ENCODE results near the gene RPL37A.

Gene RPL37A

DNA sequence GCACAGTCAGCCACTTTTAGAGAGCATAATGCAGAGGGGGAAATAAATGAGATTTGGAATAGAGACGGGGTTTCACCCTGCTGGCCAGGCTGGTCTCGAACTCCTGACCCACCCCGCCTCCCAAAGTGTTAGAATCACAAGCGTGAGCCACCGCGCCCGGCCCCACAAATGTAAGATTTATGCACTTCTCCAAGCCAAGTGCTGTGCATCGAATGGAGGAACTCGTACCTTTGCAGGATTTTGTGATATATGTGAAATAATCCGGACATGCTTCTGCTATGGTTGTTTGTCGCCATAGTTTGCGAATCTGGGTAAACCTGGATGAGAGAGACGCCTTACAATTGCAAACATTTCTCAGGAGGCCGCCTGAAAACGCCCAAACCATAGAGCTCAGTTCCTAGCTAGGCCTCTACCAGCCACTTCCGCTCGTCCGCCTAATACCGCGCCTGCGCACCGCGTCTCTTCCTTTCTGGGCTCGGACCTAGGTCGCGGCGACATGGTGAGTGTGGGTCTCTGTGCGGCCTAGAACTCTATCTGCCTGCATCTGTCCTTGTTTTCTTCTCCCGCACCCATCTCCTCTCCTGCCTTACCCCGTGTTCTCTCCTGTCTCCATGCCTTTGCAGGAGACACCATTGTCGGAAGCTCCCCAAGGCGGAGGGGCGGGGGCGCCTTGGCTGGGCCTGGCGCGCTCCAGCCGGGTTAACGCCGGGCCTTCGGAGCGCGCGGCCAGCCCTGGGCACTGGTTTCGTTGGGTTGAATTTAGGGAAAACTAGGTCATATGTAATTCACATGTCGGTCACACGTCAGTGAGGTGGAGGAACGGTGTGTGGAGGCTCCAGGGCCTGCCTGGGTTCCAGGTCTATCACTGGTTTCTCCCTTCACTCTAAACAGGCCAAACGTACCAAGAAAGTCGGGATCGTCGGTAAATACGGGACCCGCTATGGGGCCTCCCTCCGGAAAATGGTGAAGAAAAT is at the start of gene RPL37A:
TSS of gene RPL37A (plus strand) at position 466 of the 974 bp plus-strand sequence. CDS start at position 497, 31 bp downstream.
- Histone ChIP-seq H3K4me3 (ENCODE audit: low read depth, low read length) (peak within 1 kb of the TSS; percentile 89), H3K9me3 (ENCODE audit: control insufficient read depth, insufficient read depth, low read length) (no peaks in the 10 kb centered on the region), H3K9ac (ENCODE audit: low read depth, low read length) (peak within 1 kb of the TSS; percentile 98), H3K27ac (ENCODE audit: low read depth, low read length) (peak within 1 kb of the TSS; percentile 82), H3K4me1 (ENCODE audit: control insufficient read depth, insufficient read depth, low read length) (peaks cover 20% of the 10 kb centered on the region), H3K36me3 (ENCODE audit: control insufficient read depth, insufficient read depth, low read length) (peaks cover 45% of the 10 kb centered on the region), H3K27me3 (ENCODE audit: control insufficient read depth, insufficient read depth, low read length) (no peaks in the 10 kb centered on the region)

DNA sequence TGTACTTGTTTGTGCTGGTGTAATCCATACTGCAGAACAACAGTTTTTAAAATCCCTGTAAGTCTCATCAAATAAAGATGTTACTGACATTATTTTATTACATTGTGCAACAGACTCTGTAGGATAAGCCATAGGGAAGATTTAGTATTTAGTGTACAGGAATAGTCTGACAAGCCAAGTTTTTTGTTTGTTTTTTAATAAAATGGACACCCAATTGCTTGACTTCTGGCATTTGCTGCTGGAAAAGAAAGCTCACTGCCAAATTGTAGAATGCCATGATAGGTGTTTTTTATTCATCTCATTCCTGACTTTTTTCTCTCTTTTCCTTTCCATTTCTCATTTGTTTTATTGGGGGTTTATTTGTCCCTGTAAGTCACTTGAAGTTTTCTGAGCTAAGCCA is 48.3 kb upstream of the RPL37A start:
- peaks cover 70% of the 10 kb centered on the region for H3K36me3 ChIP-seq (ENCODE audit: control insufficient read depth, insufficient read depth, low read length)
- no peak overlapping the region for H3K4me3 ChIP-seq (ENCODE audit: low read depth, low read length)
- H3K9ac ChIP-seq (ENCODE audit: low read depth, low read length) = no peak overlapping the region
- peaks cover 26% of the 10 kb centered on the region for H3K9me3 ChIP-seq (ENCODE audit: control insufficient read depth, insufficient read depth, low read length)
- peaks cover 5% of the 10 kb centered on the region for H3K4me1 ChIP-seq (ENCODE audit: control insufficient read depth, insufficient read depth, low read length)
- no peaks in the 10 kb centered on the region for H3K27me3 ChIP-seq (ENCODE audit: control insufficient read depth, insufficient read depth, low read length)
- H3K27ac ChIP-seq (ENCODE audit: low read depth, low read length) = no peak overlapping the region

DNA sequence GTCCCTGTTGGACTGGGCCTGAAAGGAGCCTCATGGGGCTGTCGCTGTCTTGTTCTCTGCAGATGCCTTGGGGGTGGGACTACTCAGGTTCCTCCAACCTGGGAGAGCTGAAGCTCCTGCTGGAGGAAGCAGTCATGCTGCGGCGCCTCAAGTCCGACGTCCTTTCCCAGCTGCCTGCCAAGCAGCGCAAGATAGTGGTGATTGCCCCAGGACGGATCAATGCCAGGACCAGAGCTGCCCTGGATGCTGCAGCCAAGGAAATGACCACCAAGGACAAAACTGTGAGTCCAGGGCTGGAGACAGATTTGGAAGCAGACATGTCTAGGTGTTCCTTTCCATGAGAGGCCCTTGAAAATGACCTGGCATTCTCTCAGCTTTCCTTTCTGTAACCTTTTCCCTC is 47.9 kb upstream of the RPL37A start:
- Histone ChIP-seq H3K4me1 (ENCODE audit: control insufficient read depth, insufficient read depth, low read length) (peaks cover under 1% of the 10 kb centered on the region; the same call in 1 of the 2 replicates), H3K36me3 (ENCODE audit: control insufficient read depth, insufficient read depth, low read length) (peaks cover 72% of the 10 kb centered on the region), H3K9ac (ENCODE audit: low read depth, low read length) (no peak overlapping the region), H3K4me3 (ENCODE audit: low read depth, low read length) (no peak overlapping the region), H3K9me3 (ENCODE audit: control insufficient read depth, insufficient read depth, low read length) (peaks cover 26% of the 10 kb centered on the region), H3K27me3 (ENCODE audit: control insufficient read depth, insufficient read depth, low read length) (no peaks in the 10 kb centered on the region), H3K27ac (ENCODE audit: low read depth, low read length) (no peak overlapping the region)

DNA sequence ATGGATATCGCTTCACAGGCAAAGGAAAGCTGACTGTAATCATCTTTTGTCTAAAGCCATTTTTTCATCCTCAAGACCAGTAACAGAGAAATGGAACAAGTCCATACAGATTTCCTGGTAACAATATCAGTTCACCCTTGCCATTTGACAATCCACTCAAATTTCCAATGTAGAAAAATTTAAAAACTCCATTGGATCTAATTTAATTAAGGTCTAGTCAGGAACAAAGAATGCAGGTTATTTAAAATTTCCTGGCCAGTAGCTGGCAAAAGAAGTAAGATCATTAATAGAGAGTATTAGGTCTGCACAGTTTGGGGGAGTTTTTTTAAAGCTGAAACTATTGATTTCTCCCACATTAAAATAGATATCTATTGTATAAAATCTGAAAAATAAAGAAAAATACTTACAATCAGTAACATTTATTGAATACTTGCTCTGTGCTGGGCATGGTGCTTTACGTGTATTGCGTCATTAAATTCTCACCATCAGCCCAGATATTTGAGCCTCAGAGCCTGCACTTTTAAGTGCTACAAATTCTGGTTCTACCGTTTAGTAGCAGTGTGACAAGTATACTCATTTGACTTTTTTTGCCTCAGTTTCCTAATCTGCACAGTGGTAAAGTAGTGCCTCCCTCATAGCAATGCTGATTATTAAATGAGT is 44.6 kb upstream of the RPL37A start:
- Histone ChIP-seq H3K4me1 (ENCODE audit: control insufficient read depth, insufficient read depth, low read length) (no peaks in the 10 kb centered on the region), H3K4me3 (ENCODE audit: low read depth, low read length) (no peak overlapping the region), H3K9me3 (ENCODE audit: control insufficient read depth, insufficient read depth, low read length) (peaks cover 17% of the 10 kb centered on the region), H3K27ac (ENCODE audit: low read depth, low read length) (no peak overlapping the region), H3K9ac (ENCODE audit: low read depth, low read length) (no peak overlapping the region), H3K27me3 (ENCODE audit: control insufficient read depth, insufficient read depth, low read length) (no peaks in the 10 kb centered on the region), H3K36me3 (ENCODE audit: control insufficient read depth, insufficient read depth, low read length) (peaks cover 51% of the 10 kb centered on the region)

- Histone ChIP-seq H3K4me3 (ENCODE audit: low read depth, low read length) (no peak overlapping the region), H3K27ac (ENCODE audit: low read depth, low read length) (no peak overlapping the region), H3K36me3 (ENCODE audit: control insufficient read depth, insufficient read depth, low read length) (peaks cover 3% of the 10 kb centered on the region), H3K4me1 (ENCODE audit: control insufficient read depth, insufficient read depth, low read length) (no peaks in the 10 kb centered on the region), H3K27me3 (ENCODE audit: control insufficient read depth, insufficient read depth, low read length) (no peaks in the 10 kb centered on the region), H3K9me3 (ENCODE audit: control insufficient read depth, insufficient read depth, low read length) (no peaks in the 10 kb centered on the region), H3K9ac (ENCODE audit: low read depth, low read length) (no peak overlapping the region)
Observed at GRCh38 chr2:216463148-216463547, 35.5 kb upstream of the RPL37A start.

GRCh38 chr2:216464104-216464720 is 34.4 kb upstream of the RPL37A start:
- H3K9ac ChIP-seq (ENCODE audit: low read depth, low read length) = no peak overlapping the region
- H3K27ac ChIP-seq (ENCODE audit: low read depth, low read length) = no peak overlapping the region
- no peaks in the 10 kb centered on the region for H3K27me3 ChIP-seq (ENCODE audit: control insufficient read depth, insufficient read depth, low read length)
- no peaks in the 10 kb centered on the region for H3K4me1 ChIP-seq (ENCODE audit: control insufficient read depth, insufficient read depth, low read length)
- no peak overlapping the region for H3K4me3 ChIP-seq (ENCODE audit: low read depth, low read length)
- peaks cover 6% of the 10 kb centered on the region for H3K36me3 ChIP-seq (ENCODE audit: control insufficient read depth, insufficient read depth, low read length)
- H3K9me3 ChIP-seq (ENCODE audit: control insufficient read depth, insufficient read depth, low read length) = no peaks in the 10 kb centered on the region

GRCh38 chr2:216465579-216466195 is 33.0 kb upstream of the RPL37A start:
- Histone ChIP-seq H3K9ac (ENCODE audit: low read depth, low read length) (no peak overlapping the region), H3K9me3 (ENCODE audit: control insufficient read depth, insufficient read depth, low read length) (no peaks in the 10 kb centered on the region), H3K4me1 (ENCODE audit: control insufficient read depth, insufficient read depth, low read length) (no peaks in the 10 kb centered on the region), H3K27ac (ENCODE audit: low read depth, low read length) (no peak overlapping the region), H3K27me3 (ENCODE audit: control insufficient read depth, insufficient read depth, low read length) (no peaks in the 10 kb centered on the region), H3K36me3 (ENCODE audit: control insufficient read depth, insufficient read depth, low read length) (peaks cover 6% of the 10 kb centered on the region), H3K4me3 (ENCODE audit: low read depth, low read length) (no peak overlapping the region)

- H3K27me3 ChIP-seq (ENCODE audit: control insufficient read depth, insufficient read depth, low read length) = no peaks in the 10 kb centered on the region
- H3K4me1 ChIP-seq (ENCODE audit: control insufficient read depth, insufficient read depth, low read length) = no peaks in the 10 kb centered on the region
- H3K4me3 ChIP-seq (ENCODE audit: low read depth, low read length) = no peak overlapping the region
- H3K27ac ChIP-seq (ENCODE audit: low read depth, low read length) = no peak overlapping the region
- H3K9me3 ChIP-seq (ENCODE audit: control insufficient read depth, insufficient read depth, low read length) = no peaks in the 10 kb centered on the region
- no peak overlapping the region for H3K9ac ChIP-seq (ENCODE audit: low read depth, low read length)
- peaks cover 9% of the 10 kb centered on the region for H3K36me3 ChIP-seq (ENCODE audit: control insufficient read depth, insufficient read depth, low read length)
Observed at GRCh38 chr2:216467845-216468244, 30.8 kb upstream of the RPL37A start.

- no peak overlapping the region for H3K27ac ChIP-seq (ENCODE audit: low read depth, low read length)
- no peaks in the 10 kb centered on the region for H3K27me3 ChIP-seq (ENCODE audit: control insufficient read depth, insufficient read depth, low read length)
- no peak overlapping the region for H3K4me3 ChIP-seq (ENCODE audit: low read depth, low read length)
- H3K9ac ChIP-seq (ENCODE audit: low read depth, low read length) = no peak overlapping the region
- H3K4me1 ChIP-seq (ENCODE audit: control insufficient read depth, insufficient read depth, low read length) = no peaks in the 10 kb centered on the region
- H3K9me3 ChIP-seq (ENCODE audit: control insufficient read depth, insufficient read depth, low read length) = no peaks in the 10 kb centered on the region
- peaks cover 9% of the 10 kb centered on the region for H3K36me3 ChIP-seq (ENCODE audit: control insufficient read depth, insufficient read depth, low read length)
Observed at GRCh38 chr2:216469661-216470060, 29.0 kb upstream of the RPL37A start.

GRCh38 chr2:216473187-216473586 is 25.5 kb upstream of the RPL37A start:
- Histone ChIP-seq H3K27ac (ENCODE audit: low read depth, low read length) (no peak overlapping the region), H3K9me3 (ENCODE audit: control insufficient read depth, insufficient read depth, low read length) (no peaks in the 10 kb centered on the region), H3K27me3 (ENCODE audit: control insufficient read depth, insufficient read depth, low read length) (no peaks in the 10 kb centered on the region), H3K4me3 (ENCODE audit: low read depth, low read length) (no peak overlapping the region), H3K36me3 (ENCODE audit: control insufficient read depth, insufficient read depth, low read length) (peaks cover 12% of the 10 kb centered on the region), H3K4me1 (ENCODE audit: control insufficient read depth, insufficient read depth, low read length) (no peaks in the 10 kb centered on the region), H3K9ac (ENCODE audit: low read depth, low read length) (no peak overlapping the region)

Data from HUES48 (cell line).